ENCODE data around the gene AMHR2. TPM values are rescaled to one million over a fixed set of nuclear protein-coding genes. Genes with fewer than 3 reads are reported as not detected.

AMHR2 gene
- total RNA-seq, 1 donor from 2014 or later, result not detected

DNA sequence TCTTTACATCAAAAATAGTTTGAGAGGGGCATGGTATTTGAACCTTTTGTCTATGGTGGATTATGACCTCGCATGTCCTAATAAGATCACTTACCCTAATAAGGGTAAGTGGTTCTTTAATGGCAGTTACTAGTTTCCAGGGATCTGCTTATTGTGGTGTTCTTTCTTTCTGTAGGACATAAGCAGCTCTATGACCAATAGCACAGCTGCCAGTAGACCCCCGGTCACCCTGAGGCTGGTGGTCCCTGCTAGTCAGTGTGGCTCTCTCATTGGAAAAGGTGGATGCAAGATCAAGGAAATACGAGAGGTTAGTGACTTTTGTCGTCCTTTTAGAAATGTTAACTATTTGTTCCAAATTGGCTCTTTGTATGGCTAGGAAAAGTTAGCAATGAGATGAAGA is 35.4 kb downstream of the AMHR2 start:
- Histone ChIP-seq H3K4me2 (no peak overlapping the region), H3K27me3 (no peaks in the 10 kb centered on the region), H4K20me1 (ENCODE audit: low read depth) (peaks cover 100% of the 10 kb centered on the region), H3K4me3 (no peak overlapping the region), H3K27ac (no peak overlapping the region), H2AFZ (replicated peaks) (no peak overlapping the region), H3K9ac (no peak overlapping the region), H3F3A (ENCODE audit: low read depth) (peaks cover 100% of the 10 kb centered on the region), H3K79me2 (ENCODE audit: low read depth) (peaks cover 100% of the 10 kb centered on the region), H3K4me1 (peaks cover 69% of the 10 kb centered on the region), H3K9me3 (ENCODE audit: low read depth) (no peaks in the 10 kb centered on the region), H3K36me3 (peaks cover 61% of the 10 kb centered on the region)
- Mint-ChIP-seq H3K9me3 (no peaks in the 10 kb centered on the region), H3K4me3 (no peak overlapping the region), H3K27me3 (ENCODE audit: insufficient read depth, low read depth) (peaks cover 8% of the 10 kb centered on the region), H3K27ac (no peak overlapping the region), H3K36me3 (peaks cover 67% of the 10 kb centered on the region), H3K4me1 (peaks cover 54% of the 10 kb centered on the region)
- DNase-seq (ENCODE audit: low spot score), result no peak
- no peak for TF ChIP-seq EZH2 (IDR thresholded peaks at IDR 0.05)
- TF ChIP-seq CTCF (IDR thresholded peaks at IDR 0.05), result no peak
- TF ChIP-seq EZH2phosphoT487 (IDR thresholded peaks at IDR 0.05), result no peak

DNA sequence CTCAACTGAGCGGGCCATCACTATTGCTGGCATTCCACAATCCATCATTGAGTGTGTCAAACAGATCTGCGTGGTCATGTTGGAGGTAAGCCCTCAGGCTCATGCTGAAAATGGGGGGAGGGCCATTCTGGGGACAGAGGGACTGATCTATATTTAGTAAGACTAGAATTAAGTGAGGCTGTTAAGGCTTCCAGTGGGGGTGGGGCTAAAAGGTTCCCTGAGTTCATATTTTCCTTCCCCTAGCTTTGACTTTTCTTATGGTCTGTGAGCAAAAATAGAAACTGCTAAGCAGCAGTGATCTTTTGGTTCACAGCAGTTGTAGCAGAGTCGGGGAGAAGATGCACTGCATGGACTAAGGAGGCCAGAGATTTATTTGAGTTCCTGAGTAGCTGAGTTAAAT is 37.4 kb downstream of the AMHR2 start:
- Histone ChIP-seq H3K9me3 (ENCODE audit: low read depth) (no peaks in the 10 kb centered on the region), H3K4me3 (peak overlapping the region; percentile 4), H4K20me1 (ENCODE audit: low read depth) (peaks cover 100% of the 10 kb centered on the region), H3F3A (ENCODE audit: low read depth) (peaks cover 99% of the 10 kb centered on the region), H3K27me3 (no peaks in the 10 kb centered on the region), H3K9ac (peak overlapping the region; percentile 17), H2AFZ (replicated peaks) (no peak overlapping the region), H3K4me2 (peak overlapping the region; percentile 59), H3K4me1 (peaks cover 59% of the 10 kb centered on the region), H3K79me2 (ENCODE audit: low read depth) (peaks cover 100% of the 10 kb centered on the region), H3K27ac (peak overlapping the region; percentile 7), H3K36me3 (peaks cover 65% of the 10 kb centered on the region)
- DNase-seq (ENCODE audit: low spot score), result no peak
- TF ChIP-seq CTCF (IDR thresholded peaks at IDR 0.05), result no peak
- TF ChIP-seq EZH2 (IDR thresholded peaks at IDR 0.05), result no peak
- TF ChIP-seq EZH2phosphoT487 (IDR thresholded peaks at IDR 0.05), result no peak
- H3K27me3 Mint-ChIP-seq (ENCODE audit: insufficient read depth, low read depth), result peaks cover 10% of the 10 kb centered on the region
- H3K9me3 Mint-ChIP-seq, result no peaks in the 10 kb centered on the region
- peaks cover 54% of the 10 kb centered on the region for H3K4me1 Mint-ChIP-seq
- no peak overlapping the region for H3K4me3 Mint-ChIP-seq
- peaks cover 57% of the 10 kb centered on the region for H3K36me3 Mint-ChIP-seq
- H3K27ac Mint-ChIP-seq, result no peak overlapping the region

DNA sequence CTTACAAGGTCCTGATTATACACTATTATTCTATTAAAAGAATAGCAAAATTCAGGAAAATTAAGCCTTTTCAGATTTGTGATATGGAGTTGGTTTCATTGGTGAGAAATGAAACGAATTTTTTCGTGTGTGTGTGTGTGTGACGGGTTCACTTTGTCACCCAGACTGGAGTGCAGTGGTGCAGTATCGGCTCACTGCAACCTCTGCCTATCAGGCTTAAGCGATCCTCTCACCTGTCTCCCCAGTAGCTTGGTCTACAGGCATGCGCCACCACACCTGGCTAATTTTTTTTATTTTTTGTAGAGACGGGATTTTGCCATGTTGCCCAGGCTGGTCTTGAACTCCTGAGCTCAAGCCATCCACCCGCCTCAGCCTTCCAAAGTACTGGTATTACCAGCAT is 37.9 kb downstream of the AMHR2 start:
- peak overlapping the region; percentile 59 for H3K4me2 ChIP-seq
- H3K27ac ChIP-seq, result peak overlapping the region; percentile 65
- H3K9me3 Mint-ChIP-seq, result no peaks in the 10 kb centered on the region
- no peak overlapping the region for H3K27ac Mint-ChIP-seq
- peaks cover 60% of the 10 kb centered on the region for H3K36me3 Mint-ChIP-seq
- H3K79me2 ChIP-seq (ENCODE audit: low read depth), result peaks cover 100% of the 10 kb centered on the region
- no peaks in the 10 kb centered on the region for H3K9me3 ChIP-seq (ENCODE audit: low read depth)
- peaks cover 10% of the 10 kb centered on the region for H3K27me3 Mint-ChIP-seq (ENCODE audit: insufficient read depth, low read depth)
- peaks cover 64% of the 10 kb centered on the region for H3K36me3 ChIP-seq
- peaks cover 98% of the 10 kb centered on the region for H3F3A ChIP-seq (ENCODE audit: low read depth)
- no peak for DNase-seq (ENCODE audit: low spot score)
- no peak overlapping the region for H3K4me3 ChIP-seq
- H3K4me3 Mint-ChIP-seq, result no peak overlapping the region
- H3K4me1 Mint-ChIP-seq, result peaks cover 53% of the 10 kb centered on the region
- no peak for TF ChIP-seq EZH2phosphoT487 (IDR thresholded peaks at IDR 0.05)
- no peak for TF ChIP-seq EZH2 (IDR thresholded peaks at IDR 0.05)
- no peak for TF ChIP-seq CTCF (IDR thresholded peaks at IDR 0.05)
- peaks cover 100% of the 10 kb centered on the region for H4K20me1 ChIP-seq (ENCODE audit: low read depth)
- peak overlapping the region; percentile 35 for H3K9ac ChIP-seq
- peaks cover 59% of the 10 kb centered on the region for H3K4me1 ChIP-seq
- H2AFZ ChIP-seq (replicated peaks), result no peak overlapping the region
- no peaks in the 10 kb centered on the region for H3K27me3 ChIP-seq

Measured in neural progenitor cell (in vitro differentiated cells).